ENCODE data around the gene OXNAD1. TPM values are rescaled to one million over a fixed set of nuclear protein-coding genes. Genes with fewer than 3 reads are reported as not detected.

Gene OXNAD1
- total RNA-seq, result 11.1 and 11.3 TPM in 2 replicates

GRCh38 chr3:16264708-16265454, at the start of gene OXNAD1, which contains the start of gene DPH3:
Gene OXNAD1 (plus strand): TSS chr3:16265212. CDS start chr3:16270953, 5,741 bp downstream.
Gene DPH3 (minus strand): TSS chr3:16264943. CDS start chr3:16264876, 67 bp downstream.

Other genes starting within 250 kb of the OXNAD1 start
- 10.4 and 10.9 TPM in 2 replicates for gene GALNT15, start 90.5 kb upstream of the OXNAD1 start, total RNA-seq
- 13.3 and 16.1 TPM in 2 replicates for gene DPH3, start 269 bp upstream of the OXNAD1 start, total RNA-seq
- gene RFTN1, start 248.5 kb downstream of the OXNAD1 start, total RNA-seq, result 19.3 and 20.7 TPM in 2 replicates

All from bronchus fibroblast of lung (primary cell).